Left lobe of liver (tissue), 2 donors: ENCODE measurements around the gene LHFPL4. TPM values are rescaled to one million over a fixed set of nuclear protein-coding genes. Genes with fewer than 3 reads are reported as not detected.
A peak's percentile ranks its signal among the peaks of the same experiment; 100 is the strongest.
"Not testable (repeated sequence)": the region's sequence is repeated elsewhere in the genome, so short reads cannot be mapped to it uniquely, and the experiment has no call there.

Experiments
- ATAC-seq: fragments of 200-7000 bp; cut with Tn5 transposase; one replicate; pipeline ENCODE4 v1.9.1; 2020; ENCODE audit warnings: mild to moderate bottlenecking, moderate library complexity
- DNase-seq: peaks from one replicate; pipeline ENCODE4 v3.0.0-alpha.2; 2020; ENCODE audit warnings: low spot score
- total RNA-seq: library from RNA; stranded (reverse); gene quantifications from one replicate; pipeline ENCODE4 v1.2.1, GENCODE V29; 2021
- donor health status: DM: no; HTN: no; CAD: no; lungs with moderate emphysema.
- donor health status: DM: no; HTN: yes; CAD: no.

Gene LHFPL4
- total RNA-seq, result 0.28 TPM

DNA sequence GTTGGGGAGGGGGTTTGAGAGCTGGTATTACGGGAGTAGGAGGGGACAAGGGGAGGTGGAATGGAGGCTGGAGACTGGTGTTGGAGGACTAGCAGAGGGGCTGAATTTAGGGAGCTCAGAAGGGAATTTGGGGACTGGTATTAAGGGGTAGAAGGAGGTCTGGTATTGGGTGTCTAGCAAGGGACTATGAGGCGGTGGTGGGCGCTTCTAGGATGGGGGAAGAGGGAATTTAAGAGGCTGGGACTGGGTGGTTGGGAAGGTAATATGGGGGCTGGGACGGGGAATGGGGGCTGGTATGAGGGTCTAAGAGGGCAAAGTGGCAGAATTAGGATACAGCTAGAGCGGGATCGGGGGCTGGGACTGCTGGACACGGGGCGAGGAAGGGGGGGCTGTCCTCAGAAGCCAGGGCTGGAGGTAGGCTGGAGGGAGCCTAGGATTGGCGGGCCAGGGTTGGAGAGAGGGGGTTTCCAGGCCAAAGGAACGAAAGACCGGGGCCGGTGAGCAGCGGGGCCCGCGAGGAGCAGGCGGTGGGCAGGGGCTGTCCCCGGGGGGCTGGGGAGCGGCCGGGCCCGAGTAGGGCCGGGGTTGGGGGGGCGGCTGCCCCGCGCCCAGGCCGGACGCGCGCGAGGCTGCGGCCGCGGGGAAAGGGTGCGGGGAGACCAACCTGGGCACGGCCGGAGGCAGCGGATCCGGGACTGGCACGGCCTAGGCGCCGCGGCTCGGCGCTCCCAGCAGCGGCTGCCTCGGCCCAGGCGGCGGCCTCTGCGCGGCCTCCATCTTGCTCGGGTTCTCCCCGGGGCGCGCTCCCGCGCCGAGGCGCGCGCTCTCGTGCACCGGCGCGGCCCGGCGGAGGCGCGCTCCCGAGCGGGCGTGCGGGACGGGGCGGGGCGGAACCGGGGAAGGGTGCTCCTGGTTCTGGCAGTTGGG lies at the start of gene LHFPL4:
LHFPL4 (minus strand) TSS at position 802 of the 927 bp plus-strand sequence. CDS start 1,143 bp downstream, outside the sequence.
- DNase-seq (no peak), ATAC-seq (no peak)

DNA sequence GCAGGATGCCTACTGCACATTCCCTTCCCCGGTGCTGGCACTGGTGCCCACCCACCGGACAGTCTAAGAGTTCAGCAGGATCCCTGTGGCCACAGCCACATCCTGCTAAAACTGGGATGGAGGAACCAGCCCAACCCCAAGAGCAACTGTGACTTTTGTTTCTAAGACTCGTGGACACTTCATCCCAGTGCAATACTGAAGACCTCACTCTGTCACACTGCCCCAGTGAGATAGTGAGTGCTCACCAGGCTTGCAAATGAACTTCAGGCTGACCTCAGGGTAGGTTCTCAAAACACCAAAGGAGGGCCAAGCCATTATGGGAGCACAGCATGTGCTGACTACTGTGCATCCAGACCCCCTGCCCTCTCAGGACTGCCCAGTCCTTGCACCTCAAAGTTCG lies 49.0 kb upstream of the LHFPL4 start:
- ATAC-seq, result no peak
- no peak for DNase-seq

DNA sequence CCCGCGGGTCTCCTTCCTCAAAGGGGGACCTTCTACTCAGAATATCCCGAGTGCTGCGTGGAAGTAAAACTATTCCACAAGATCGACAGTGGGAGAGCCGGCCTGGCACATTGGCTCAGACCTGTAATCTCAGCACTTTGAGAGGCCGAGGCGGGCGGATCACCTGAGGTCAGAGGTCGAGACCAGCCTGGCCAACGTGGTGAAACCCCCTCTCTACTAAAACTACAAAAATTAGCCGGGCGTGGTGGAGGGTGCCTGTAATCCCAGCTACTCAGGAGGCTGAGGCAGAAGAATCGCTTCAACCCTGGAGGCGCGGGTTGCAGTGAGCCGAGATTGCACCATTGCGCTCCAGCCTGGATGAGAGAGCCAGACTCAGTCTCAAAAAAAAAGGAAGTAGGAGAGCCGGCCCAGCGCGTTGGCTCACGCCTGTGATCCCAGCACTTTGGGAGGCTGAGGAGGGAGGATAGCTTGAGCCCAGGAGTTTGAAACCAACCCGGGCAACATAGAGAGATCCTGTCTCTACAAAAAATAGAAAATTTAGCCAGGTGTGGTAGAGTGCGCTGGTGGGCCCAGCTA lies 47.5 kb upstream of the LHFPL4 start:
- not testable (repeated sequence) for ATAC-seq, DNase-seq

DNA sequence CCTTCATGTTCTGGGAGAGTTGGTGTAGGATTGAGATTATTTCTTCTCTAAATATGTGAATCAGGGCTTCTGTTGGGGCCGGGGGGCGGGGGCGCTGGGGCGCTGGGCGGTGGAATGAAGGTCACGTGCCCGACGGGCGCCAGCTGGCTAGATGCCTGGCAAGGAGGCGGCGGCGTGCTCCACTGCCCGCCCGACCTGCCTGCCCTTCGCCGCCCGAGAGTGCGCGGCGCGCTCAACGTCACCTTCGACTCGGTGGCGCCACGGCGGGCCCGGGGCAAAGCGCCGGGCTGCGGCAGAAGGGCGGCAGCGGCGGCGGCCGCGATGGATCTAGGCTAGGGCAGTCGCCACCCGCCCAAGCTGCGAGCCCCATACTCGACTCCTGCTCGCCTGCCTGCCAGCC lies 47.0 kb upstream of the LHFPL4 start:
- no peak for DNase-seq
- peak; percentile 60 for ATAC-seq

DNA sequence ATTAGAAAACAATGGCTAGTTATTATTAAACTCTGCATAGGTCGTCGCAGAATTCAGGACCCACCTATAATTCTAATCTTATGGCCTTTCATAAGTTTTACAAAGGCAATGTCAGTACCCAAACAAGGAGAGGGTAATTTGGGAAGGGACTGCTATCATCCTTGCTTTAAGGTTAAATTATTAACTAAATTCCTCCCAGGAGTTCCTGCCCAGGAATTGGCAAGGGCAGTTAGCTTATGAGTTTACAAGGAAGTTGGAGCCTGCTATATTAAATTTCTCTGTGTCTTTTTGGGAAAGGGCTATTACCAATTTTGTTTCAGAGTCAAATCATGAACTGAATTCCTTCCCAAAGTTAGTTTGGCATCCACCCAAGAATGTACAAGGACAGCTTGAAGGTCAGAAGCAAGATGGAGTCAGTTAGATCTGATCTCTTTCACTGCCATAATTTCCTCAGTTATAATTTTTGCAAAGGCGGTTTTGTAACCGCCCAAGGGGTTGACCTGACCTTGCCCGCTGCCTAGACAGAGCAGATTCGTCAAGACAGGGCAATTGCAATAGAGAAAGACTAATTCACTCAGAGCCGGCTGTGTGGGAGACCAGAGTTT lies 45.3 kb upstream of the LHFPL4 start:
- no peak for DNase-seq
- ATAC-seq, result no peak

DNA sequence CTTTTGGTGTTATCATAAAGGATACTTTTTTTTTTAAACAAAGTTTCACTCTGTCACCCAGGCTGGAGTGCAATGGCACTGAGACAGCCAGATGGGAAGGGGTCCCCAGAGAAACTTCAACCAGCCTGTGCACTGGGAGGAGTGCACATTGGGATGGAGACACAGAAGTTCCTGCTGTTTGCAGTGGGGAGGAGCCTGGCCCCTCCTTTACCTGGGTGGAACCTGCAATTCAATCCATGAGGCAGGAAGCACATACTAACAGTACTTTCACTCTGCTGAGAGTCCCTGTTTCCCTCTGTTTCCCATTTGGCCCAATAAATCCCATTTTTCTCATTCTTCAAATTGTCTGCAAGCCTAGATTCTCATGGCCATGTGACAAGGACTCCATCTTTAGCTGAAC lies 42.3 kb upstream of the LHFPL4 start:
- no peak for ATAC-seq

DNA sequence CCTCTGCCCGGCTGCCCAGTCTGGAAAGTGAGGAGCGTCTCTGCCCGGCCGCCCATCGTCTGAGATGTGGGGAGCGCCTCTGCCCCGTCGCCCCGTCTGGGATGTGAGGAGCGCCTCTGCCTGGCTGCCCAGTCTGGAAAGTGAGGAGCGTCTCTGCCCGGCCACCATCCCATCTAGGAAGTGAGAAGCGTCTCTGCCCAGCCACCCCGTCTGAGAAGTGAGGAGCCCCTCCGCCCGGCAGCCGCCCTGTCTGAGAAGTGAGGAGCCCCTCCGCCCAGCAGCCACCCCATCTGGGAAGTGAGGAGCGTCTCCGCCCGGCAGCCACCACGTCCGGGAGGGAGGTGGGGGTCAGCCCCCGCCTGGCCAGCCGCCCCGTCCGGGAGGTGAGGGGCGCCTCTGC lies 38.2 kb upstream of the LHFPL4 start:
- not testable (repeated sequence) for DNase-seq, ATAC-seq

More for the DNA sequence above, 42.3 kb upstream of the LHFPL4 start:
- DNase-seq, result no peak

DNA sequence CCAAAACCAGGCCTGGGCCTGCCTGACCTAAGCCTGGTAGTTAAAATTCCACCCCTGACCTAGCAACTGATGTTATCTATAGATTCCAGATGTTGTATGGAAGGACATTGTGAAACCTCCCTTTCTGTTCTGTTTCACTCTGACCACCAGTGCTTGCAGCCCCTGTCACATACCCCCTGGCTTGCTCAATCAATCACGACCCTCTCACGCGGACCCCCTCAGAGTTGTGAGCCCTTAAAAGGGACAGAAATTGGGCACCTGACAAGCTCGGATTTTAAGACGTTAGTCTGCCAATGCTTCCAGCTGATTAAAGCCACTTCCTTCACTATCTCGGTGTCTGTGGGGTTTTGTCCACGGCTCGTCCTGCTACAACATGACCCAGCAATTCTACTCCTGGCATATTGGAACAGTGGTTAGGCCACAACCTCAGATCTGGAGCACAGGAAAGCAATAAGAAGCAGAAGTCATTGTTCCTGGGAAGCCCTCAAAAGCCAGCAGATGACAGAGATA lies 36.7 kb upstream of the LHFPL4 start:
- ATAC-seq, result no peak
- DNase-seq, result no peak

DNA sequence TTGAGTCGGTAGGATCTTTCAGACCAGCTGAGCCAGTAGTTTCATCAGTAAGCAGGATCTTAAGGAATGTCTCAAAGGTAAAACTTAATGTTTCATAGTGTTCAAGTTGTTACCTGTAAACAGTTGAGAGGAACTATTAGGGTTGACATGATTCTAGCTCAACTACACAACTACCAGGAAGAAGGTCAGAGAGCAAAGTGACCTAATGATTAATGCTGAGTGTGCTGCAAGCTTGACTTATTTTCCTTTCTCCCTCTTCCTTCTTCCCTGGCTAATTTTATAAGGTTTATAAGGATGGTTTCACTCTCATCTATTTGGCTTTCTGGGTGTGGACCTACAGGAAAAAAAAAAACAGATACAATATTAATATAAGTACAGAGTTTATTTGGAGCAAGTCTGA lies 30.2 kb upstream of the LHFPL4 start:
- DNase-seq, result no peak
- ATAC-seq, result no peak

DNA sequence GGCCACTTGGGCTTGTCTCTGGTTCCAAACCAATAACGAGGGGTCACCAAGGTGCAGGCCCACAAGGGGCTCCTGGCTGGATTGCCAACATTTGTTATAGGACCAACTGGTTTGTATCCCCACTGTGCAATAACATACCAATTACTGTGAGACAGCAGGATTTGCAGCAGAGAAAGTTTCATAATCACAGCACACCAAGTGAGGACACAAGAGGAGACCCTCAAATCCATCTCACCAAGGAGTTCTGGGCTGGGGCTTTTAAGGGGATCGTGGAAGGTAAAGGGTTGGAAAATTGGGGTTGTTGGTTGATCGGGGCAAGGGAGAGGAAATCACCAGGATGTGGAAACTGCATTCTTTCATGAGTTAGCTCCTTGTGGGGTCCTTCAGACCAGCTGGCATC lies 29.7 kb upstream of the LHFPL4 start:
- no peak for DNase-seq
- ATAC-seq, result no peak

DNA sequence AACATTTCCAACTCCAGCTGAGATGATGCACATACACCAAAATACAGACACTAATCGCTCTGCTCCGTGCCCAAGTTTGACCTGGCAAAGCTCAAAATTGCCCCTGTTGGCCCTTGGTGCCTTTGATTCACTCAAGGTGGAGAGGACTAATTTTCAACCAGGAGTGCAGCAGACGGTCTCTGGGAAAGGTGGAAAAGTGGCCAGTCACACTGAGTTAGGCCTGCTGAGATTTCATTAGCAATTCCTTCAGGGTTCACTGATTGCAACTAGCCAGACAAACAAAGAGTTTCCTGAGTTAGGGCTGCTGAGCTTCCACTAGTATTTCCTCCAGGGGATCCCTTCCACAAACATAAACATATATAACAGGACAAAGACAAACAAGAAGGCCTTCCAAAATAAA lies 28.7 kb upstream of the LHFPL4 start:
- DNase-seq (no peak), ATAC-seq (no peak)

DNA sequence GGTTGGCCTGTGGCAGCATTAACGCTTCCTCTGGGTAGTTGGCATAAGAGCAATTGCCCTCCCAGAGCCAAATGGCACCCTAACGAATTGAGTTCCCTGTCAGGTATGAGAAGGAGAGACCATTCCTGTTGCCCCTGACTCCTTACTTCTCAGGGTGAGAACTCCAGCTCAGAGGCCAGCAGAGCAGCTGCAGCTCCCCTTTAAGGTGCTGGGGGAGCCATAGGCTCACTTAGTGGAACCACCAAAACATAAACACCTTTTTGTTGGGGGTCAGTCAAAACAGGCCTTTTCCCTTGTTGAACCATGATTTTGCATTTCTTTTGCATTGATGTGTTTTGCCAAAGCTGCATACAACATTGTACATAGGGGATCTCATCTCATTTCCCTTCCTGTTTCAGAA lies 28.1 kb upstream of the LHFPL4 start:
- no peak for DNase-seq
- ATAC-seq, result no peak

DNA sequence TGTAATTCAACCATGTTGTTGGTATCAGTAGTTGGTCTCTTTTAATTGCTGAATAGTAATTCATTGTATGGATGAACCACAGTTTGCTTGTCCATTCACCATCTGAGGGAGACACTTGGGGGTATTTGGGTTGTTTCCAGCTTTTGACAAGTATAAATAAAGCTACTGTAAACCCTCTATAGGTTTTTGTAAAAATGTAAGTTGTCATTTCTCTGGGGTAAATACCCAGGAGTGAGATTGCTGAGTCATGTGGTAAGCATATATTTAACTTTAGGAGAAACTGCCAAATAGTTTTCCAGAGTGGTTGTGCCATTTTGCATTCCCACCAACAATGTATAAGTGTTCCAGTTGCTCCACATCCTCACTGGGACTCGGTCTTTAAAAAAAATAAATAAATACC lies 15.4 kb upstream of the LHFPL4 start:
- no peak for DNase-seq
- no peak for ATAC-seq

DNA sequence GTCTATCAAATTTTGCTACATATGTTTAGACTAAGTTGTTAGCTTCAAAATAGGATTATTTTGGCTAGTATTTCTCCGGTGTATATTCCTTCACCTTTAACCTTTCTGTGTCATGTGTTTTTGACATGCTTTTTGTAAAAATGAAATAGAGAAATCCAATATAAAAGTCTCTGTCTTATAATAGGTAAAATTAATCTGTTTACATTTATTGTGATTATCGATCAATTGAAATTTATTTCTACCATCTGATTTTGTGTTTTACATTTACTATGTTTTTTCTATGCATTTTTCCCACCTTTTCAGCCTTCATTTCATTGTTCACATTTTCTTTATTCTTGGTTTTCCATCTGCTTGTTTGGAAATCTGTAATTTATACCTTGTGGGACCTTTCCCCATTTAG lies 11.7 kb upstream of the LHFPL4 start:
- ATAC-seq, result no peak
- DNase-seq, result no peak

DNA sequence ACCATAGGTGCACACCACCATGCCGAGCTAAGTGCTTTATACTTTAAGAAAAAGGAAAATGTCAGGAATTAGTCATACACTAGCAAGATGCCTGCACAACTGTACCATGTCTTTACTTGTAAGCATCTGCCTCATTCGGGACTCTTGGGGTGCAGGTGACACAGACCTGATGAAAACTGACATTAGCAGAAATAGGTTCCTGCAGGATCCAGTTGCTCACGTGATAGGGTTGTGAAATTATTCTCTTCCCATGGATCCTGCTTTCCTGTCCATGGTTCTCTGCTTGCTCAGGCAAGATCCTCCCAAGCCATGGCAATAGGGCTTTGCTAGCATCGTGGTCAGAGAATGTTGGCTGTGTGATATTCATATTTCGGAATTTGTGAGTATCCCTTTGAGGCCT lies 10.2 kb upstream of the LHFPL4 start:
- no peak for DNase-seq
- no peak for ATAC-seq

DNA sequence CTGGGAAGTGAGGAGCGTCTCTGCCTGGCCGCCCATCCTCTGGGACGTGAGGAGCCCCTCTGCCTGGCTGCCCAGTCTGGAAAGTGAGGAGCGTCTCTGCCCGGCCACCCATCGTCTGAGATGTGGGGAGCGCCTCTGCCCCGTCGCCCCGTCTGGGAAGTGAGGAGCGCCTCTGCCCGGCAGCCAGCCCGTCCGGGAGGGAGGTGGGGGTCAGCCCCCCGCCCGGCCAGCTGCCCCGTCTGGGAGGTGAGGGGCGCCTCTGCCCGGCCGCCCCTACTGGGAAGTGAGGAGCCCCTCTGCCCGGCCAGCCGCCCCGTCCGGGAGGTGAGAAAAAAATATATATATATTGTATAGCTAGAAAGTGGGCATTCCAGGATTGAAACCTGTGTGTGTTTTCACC lies 6.4 kb upstream of the LHFPL4 start:
- not testable (repeated sequence) for ATAC-seq, DNase-seq

DNA sequence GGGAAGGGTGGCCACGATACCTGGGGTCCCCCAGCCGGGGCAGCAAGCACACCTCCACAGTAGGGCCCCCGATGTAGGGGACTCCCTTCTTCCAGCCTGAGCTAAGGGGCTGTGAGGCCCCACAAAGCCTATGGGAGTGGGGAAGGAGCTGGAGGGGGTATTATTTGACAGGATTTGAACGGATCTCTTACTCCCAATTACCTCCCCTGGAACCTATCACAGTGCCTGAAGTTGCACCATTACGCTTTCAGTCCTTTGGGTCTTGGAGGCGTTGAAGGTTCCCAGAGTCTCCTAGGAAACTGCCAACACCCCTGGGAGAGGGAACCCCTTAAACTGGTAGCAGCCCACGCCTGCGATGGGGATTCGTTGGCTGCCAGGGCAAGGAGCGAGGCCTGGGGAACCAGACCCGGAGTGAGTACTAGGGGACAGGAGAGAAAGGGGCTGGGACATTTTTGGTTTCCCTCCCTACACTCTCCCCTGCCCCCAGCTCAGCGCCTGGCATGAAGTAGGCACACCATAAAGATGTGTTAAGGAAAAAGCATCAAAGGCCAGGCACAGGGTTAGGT lies 409 bp upstream of the LHFPL4 start:
- DNase-seq (no peak), ATAC-seq (no peak)

DNA sequence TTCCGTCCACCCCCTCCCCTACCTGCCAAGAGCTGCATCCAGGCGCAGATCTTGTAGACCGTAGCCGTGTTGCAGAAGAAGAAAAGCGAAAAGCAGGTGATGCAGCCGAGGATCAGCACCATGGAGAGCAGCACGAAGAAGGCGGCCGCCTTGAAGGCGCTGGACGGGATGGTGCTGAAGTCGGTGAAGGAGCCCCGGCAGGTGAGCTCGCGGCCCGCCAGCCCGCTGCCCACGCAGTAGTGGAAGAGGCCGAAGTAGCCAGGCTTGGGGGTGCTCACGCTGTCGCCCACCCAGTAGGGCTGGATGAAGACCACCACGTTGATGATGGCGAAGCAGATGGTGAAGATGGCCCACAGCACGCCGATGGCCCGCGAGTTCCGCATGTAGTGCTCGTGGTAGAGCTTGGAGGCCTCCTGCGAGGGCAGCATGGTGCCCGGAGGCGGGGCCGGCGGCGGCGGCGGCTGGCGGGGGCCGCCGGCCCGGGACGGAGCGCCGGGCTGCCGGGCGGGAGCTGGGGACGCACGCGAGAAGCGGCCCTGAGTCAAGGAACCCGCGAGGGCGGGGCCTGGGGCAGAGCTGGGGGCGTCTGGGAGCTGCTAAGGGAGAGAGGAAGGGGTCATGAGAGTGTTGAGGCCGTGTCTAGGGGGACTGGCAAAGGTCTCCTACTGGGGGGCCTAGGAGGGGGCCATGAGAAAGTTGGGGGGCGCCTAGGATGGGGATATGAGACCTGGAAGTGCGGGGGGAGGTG lies 1.2 kb downstream of the LHFPL4 start:
- no peak for DNase-seq
- ATAC-seq, result peak; percentile 54

DNA sequence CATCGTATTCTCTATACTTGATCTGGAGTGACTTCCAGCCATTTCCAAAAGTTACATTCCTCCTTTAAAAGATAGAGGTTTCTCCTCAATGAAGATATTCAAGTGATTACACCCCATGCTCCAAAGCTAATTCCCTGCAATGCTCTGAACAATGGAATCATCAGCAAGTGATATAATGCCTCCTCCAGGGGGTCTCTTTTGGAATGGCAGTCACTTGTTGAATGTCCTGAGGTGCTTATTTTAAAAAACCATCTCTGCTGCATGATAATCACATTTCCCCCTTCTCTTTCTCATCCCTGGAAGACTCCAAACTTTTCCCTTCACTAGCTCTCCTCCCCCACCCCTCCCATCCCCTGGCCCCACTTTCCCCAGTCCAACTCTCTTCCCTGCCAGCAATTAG lies 2.6 kb downstream of the LHFPL4 start:
- DNase-seq (no peak), ATAC-seq (no peak)

DNA sequence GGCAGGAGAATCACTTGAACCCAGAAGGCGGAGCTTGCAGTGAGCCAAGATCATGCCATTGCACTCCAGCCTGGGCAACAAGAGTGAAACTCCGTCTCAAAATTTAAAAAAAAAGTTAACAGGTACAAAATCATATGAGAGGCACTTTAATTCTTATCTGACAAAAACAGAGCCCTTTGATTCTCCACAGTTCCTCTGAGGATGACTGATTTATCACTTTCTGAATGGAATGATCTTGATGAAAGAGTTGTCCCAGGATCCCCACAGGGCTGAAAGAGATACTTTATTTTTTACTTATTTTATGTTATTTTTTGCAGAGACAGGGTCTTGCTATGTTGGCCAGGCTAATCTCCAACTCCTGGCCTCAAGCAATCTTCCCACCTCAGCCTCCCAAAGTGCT lies 4.0 kb downstream of the LHFPL4 start:
- ATAC-seq (no peak), DNase-seq (no peak)

DNA sequence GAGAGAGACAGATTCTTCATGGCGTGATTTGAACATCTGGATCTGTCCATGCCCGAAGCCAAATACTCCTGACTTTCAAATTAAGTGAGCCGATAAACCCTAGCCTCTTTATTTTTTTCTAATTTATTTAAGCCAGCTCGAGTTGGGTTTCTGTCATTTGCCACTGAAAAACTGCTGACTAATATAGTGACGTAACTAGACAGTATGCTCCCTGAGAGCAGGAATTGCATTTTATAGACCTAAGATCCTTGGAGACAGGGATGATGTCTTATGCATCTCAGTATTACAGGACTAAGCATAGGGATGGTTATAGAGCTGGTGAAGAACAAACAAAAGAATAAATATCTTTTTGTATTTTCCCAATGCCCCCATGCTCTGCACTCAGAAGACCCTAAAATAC lies 4.6 kb downstream of the LHFPL4 start:
- DNase-seq (no peak), ATAC-seq (no peak)
